ENCODE results near the gene TMEM88.

- TF ChIP-seq CTCF (IDR thresholded peaks at IDR 0.05 in 2 of 3, conservative IDR thresholded peaks at IDR 0.05 in 1 of 3; ENCODE audit: borderline replicate concordance in 1 of 3, insufficient read depth in 1 of 3, low read depth in 2 of 3, low read length in 2 of 3): no peak
- no peak for TF ChIP-seq EZH2phosphoT487 (IDR thresholded peaks at IDR 0.05; ENCODE audit: borderline replicate concordance)
- TF ChIP-seq, protein P1, sequence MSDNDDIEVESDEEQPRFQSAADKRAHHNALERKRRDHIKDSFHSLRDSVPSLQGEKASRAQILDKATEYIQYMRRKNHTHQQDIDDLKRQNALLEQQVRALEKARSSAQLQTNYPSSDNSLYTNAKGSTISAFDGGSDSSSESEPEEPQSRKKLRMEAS (IDR thresholded peaks at IDR 0.05): peak; percentile 11; the same call in 1 of the 2 replicates
- TF ChIP-seq ELF1 (IDR thresholded peaks at IDR 0.05; ENCODE audit: borderline replicate concordance, low read depth): no peak
- TF ChIP-seq FOSL1 (IDR thresholded peaks at IDR 0.05; ENCODE audit: low read depth): peak; percentile 44
- no peak for TF ChIP-seq SRF (IDR thresholded peaks at IDR 0.05; ENCODE audit: low read depth)
- no peak for TF ChIP-seq RAD21 (IDR thresholded peaks at IDR 0.05; ENCODE audit: low read depth)
- TF ChIP-seq POLR2AphosphoS5 (IDR thresholded peaks at IDR 0.05; ENCODE audit: low read depth, low read length): no peak
- no peak for TF ChIP-seq TCF7L2 (IDR thresholded peaks at IDR 0.05; ENCODE audit: borderline replicate concordance, extremely low read depth, insufficient read depth, insufficient read length)
- TF ChIP-seq, protein P2, sequence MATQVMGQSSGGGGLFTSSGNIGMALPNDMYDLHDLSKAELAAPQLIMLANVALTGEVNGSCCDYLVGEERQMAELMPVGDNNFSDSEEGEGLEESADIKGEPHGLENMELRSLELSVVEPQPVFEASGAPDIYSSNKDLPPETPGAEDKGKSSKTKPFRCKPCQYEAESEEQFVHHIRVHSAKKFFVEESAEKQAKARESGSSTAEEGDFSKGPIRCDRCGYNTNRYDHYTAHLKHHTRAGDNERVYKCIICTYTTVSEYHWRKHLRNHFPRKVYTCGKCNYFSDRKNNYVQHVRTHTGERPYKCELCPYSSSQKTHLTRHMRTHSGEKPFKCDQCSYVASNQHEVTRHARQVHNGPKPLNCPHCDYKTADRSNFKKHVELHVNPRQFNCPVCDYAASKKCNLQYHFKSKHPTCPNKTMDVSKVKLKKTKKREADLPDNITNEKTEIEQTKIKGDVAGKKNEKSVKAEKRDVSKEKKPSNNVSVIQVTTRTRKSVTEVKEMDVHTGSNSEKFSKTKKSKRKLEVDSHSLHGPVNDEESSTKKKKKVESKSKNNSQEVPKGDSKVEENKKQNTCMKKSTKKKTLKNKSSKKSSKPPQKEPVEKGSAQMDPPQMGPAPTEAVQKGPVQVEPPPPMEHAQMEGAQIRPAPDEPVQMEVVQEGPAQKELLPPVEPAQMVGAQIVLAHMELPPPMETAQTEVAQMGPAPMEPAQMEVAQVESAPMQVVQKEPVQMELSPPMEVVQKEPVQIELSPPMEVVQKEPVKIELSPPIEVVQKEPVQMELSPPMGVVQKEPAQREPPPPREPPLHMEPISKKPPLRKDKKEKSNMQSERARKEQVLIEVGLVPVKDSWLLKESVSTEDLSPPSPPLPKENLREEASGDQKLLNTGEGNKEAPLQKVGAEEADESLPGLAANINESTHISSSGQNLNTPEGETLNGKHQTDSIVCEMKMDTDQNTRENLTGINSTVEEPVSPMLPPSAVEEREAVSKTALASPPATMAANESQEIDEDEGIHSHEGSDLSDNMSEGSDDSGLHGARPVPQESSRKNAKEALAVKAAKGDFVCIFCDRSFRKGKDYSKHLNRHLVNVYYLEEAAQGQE (IDR thresholded peaks at IDR 0.05; ENCODE audit: low read depth): no peak
- no peak for TF ChIP-seq EZH2 (IDR thresholded peaks at IDR 0.05)
- TF ChIP-seq, protein P3, sequence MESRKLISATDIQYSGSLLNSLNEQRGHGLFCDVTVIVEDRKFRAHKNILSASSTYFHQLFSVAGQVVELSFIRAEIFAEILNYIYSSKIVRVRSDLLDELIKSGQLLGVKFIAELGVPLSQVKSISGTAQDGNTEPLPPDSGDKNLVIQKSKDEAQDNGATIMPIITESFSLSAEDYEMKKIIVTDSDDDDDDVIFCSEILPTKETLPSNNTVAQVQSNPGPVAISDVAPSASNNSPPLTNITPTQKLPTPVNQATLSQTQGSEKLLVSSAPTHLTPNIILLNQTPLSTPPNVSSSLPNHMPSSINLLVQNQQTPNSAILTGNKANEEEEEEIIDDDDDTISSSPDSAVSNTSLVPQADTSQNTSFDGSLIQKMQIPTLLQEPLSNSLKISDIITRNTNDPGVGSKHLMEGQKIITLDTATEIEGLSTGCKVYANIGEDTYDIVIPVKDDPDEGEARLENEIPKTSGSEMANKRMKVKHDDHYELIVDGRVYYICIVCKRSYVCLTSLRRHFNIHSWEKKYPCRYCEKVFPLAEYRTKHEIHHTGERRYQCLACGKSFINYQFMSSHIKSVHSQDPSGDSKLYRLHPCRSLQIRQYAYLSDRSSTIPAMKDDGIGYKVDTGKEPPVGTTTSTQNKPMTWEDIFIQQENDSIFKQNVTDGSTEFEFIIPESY (IDR thresholded peaks at IDR 0.05; ENCODE audit: extremely low read depth, insufficient replicate concordance, low read length): no peak
Measured at GRCh38 chr17:7809086-7809790, 45.6 kb upstream of the TMEM88 start.

Measured in HCT116 (cell line).